GM19099 (cell line): ENCODE data around the gene AGBL4.

Experiments used
- POLR2A ChIP-seq: IDR thresholded peaks from 3 replicates; pipeline ENCODE4 v1.6.1; 2011; ENCODE audit warnings: low read depth; ENCODE audit not compliant: insufficient read length; ENCODE audit errors: extremely low read depth

The AGBL4 gene

GRCh38 chr1:49541096-49541752 lies 482.5 kb downstream of the AGBL4 start:
- TF ChIP-seq POLR2A: no peak

DNA sequence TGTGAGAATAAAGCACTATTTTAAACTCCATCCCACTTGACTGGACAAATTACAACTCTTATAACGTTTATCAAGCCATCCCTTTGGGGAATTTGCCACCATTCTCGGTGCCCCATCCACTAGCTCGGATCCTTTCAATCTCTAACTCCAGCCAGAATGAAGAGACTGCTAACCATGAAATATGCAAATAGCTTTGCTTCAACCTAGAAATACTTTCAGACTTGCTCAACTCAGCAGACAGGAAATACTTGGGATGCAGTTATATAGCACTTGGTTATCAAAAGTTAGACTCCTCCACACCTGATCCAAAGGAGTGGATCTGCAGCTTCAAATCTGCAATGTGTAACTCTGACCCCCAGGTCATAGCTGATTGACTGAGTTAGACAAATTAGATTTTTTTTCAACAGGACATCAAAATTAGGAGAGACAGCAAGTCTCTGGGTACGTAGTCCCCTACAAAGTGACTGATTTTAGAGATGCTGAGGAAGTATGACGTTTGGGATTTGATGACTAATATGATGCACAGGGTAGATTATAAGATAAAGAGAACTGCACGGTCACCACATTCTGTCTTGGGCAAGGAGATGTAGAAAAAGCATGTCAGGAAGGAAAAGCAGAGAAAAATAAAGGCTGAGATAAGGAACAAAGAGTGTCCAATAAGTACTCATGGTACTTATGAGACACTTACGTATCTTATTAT lies 496.0 kb downstream of the AGBL4 start:
- no peak for TF ChIP-seq POLR2A

GRCh38 chr1:49526672-49527071 lies 497.1 kb downstream of the AGBL4 start:
- no peak for TF ChIP-seq POLR2A

GRCh38 chr1:49523764-49524163 lies 500.0 kb downstream of the AGBL4 start:
- TF ChIP-seq POLR2A: no peak

- no peak for TF ChIP-seq POLR2A
Observed at GRCh38 chr1:49466961-49467360, 556.8 kb downstream of the AGBL4 start.

- TF ChIP-seq POLR2A: no peak
Observed at GRCh38 chr1:49465486-49466185, 558.1 kb downstream of the AGBL4 start.

DNA sequence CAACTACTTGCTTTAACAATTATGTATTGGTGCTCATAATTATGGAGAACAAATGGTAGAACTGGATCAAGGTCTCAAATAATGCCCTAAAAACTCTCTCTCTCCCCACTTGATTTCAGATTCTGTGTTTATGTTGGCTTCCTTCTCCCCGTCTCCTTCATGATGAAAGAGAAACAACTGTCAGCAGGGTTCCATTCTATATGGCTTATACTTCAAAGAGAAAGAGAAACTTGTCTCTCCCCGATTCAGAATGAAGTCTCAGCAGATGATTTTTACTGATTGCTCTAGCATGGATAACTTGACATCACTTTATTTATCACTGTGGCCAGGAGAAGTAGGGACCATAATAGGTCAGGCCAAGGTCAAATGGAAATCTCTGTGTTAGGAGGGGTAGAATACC lies 575.6 kb downstream of the AGBL4 start:
- no peak for TF ChIP-seq POLR2A

GRCh38 chr1:49436865-49437264 lies 586.9 kb downstream of the AGBL4 start:
- TF ChIP-seq POLR2A: no peak

DNA sequence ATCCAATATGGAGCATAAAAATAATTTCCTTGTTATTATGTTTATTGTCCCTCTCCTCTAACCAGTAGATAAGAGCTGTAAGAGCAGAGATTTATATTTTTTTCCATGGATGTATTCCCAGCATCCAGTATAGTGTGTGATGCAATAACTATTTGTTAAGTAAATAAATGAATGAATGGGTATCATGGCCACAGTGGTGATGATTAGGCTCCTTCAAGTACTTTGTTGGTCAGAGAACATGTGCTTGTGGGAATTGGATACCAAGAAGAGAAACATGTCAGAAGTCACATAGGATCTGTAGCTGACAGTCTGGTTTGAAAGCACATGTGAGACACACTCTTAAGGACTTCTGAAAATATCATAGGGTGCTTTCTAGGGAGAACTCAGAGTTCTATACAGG lies 588.5 kb downstream of the AGBL4 start:
- no peak for TF ChIP-seq POLR2A

GRCh38 chr1:49424782-49425181 lies 599.0 kb downstream of the AGBL4 start:
- no peak for TF ChIP-seq POLR2A

- TF ChIP-seq POLR2A: no peak
Observed at GRCh38 chr1:49416758-49417157, 607.0 kb downstream of the AGBL4 start.

- TF ChIP-seq POLR2A: no peak
Observed at GRCh38 chr1:49408346-49408745, 615.4 kb downstream of the AGBL4 start.

- no peak for TF ChIP-seq POLR2A
Observed at GRCh38 chr1:49397086-49397485, 626.7 kb downstream of the AGBL4 start.

GRCh38 chr1:49394200-49394599 lies 629.6 kb downstream of the AGBL4 start:
- no peak for TF ChIP-seq POLR2A

- TF ChIP-seq POLR2A: no peak
Observed at GRCh38 chr1:49389699-49390098, 634.1 kb downstream of the AGBL4 start.

GRCh38 chr1:49364676-49365075 lies 659.1 kb downstream of the AGBL4 start:
- no peak for TF ChIP-seq POLR2A
